ENCODE measurements around the gene CD22.
"Not testable (repeated sequence)": the region's sequence is repeated elsewhere in the genome, so short reads cannot be mapped to it uniquely, and the experiment has no call there.

CD22 gene

GRCh38 chr19:35328851-35329285 is at the start of gene CD22:
Gene CD22, plus strand, starts transcription at chr19:35329187. Its CDS starts 2,854 bp downstream, at chr19:35332041.
- H3K4me3 ChIP-seq (ENCODE audit: low read length): no peak within 1 kb of the TSS
- no peak for DNase-seq (ENCODE audit: low read depth)
- TF ChIP-seq CTCF (conservative IDR thresholded peaks at IDR 0.05; ENCODE audit: low read length): no peak

GRCh38 chr19:35279374-35279773 is 49.6 kb upstream of the CD22 start:
- DNase-seq (ENCODE audit: low read depth): no peak
- TF ChIP-seq CTCF (conservative IDR thresholded peaks at IDR 0.05; ENCODE audit: low read length): no peak
- H3K4me3 ChIP-seq (ENCODE audit: low read length): no peak overlapping the region

- DNase-seq (ENCODE audit: low read depth): no peak
- TF ChIP-seq CTCF (conservative IDR thresholded peaks at IDR 0.05; ENCODE audit: low read length): no peak
- no peak overlapping the region for H3K4me3 ChIP-seq (ENCODE audit: low read length)
These were observed 48.8 kb upstream of the CD22 start for GRCh38 chr19:35279985-35280821.

GRCh38 chr19:35281303-35281702 is 47.7 kb upstream of the CD22 start:
- no peak overlapping the region for H3K4me3 ChIP-seq (ENCODE audit: low read length)
- DNase-seq (ENCODE audit: low read depth): no peak
- TF ChIP-seq CTCF (conservative IDR thresholded peaks at IDR 0.05; ENCODE audit: low read length): no peak

- no peak for TF ChIP-seq CTCF (conservative IDR thresholded peaks at IDR 0.05; ENCODE audit: low read length)
These were observed 44.6 kb upstream of the CD22 start for GRCh38 chr19:35284153-35285094.

GRCh38 chr19:35285095-35285449 is 43.9 kb upstream of the CD22 start:
- no peak for TF ChIP-seq CTCF (conservative IDR thresholded peaks at IDR 0.05; ENCODE audit: low read length)

More at GRCh38 chr19:35284153-35285094, 44.6 kb upstream of the CD22 start:
- no peak overlapping the region for H3K4me3 ChIP-seq (ENCODE audit: low read length)
- DNase-seq (ENCODE audit: low read depth): no peak

GRCh38 chr19:35285465-35285864 is 43.5 kb upstream of the CD22 start:
- not testable (repeated sequence) for DNase-seq (ENCODE audit: low read depth); H3K4me3 ChIP-seq (ENCODE audit: low read length)

More at GRCh38 chr19:35285095-35285449, 43.9 kb upstream of the CD22 start:
- H3K4me3 ChIP-seq (ENCODE audit: low read length): no peak overlapping the region
- no peak for DNase-seq (ENCODE audit: low read depth)

GRCh38 chr19:35286101-35286500 is 42.9 kb upstream of the CD22 start:
- not testable (repeated sequence) for H3K4me3 ChIP-seq (ENCODE audit: low read length); DNase-seq (ENCODE audit: low read depth)
